ENCODE results near the gene MED13L.

MED13L gene

DNA sequence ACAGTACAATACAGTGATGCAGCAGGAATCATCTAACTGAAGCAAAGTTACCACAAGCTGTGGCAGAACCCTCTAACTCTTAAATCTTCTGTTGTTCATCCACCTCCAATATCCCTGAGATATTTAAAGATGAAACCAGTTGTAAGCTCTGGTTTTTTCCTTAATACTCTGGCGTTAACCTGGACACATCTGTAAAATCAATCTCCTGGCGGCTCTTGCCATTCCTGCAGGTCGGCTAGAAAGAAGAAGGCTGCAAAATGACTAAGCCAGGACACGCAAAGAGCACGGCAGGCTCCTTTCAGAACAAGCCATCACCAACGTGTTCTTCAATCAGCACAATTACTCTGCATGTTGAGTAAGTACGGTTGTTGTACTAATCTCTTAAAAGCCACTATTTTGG lies 309.3 kb downstream of the MED13L start:
- Histone ChIP-seq H3K9me3 (ENCODE audit: control insufficient read depth, low read length) (no peaks in the 10 kb centered on the region), H3K27me3 (ENCODE audit: control insufficient read depth, insufficient read depth, low read length) (no peaks in the 10 kb centered on the region), H3K4me3 (ENCODE audit: low read length) (no peak overlapping the region), H3K4me1 (ENCODE audit: control insufficient read depth, insufficient read depth, low read length) (no peaks in the 10 kb centered on the region), H3K9ac (ENCODE audit: low read length) (no peak overlapping the region), H3K36me3 (ENCODE audit: control insufficient read depth, insufficient read depth, low read length) (peaks cover 6% of the 10 kb centered on the region)

DNA sequence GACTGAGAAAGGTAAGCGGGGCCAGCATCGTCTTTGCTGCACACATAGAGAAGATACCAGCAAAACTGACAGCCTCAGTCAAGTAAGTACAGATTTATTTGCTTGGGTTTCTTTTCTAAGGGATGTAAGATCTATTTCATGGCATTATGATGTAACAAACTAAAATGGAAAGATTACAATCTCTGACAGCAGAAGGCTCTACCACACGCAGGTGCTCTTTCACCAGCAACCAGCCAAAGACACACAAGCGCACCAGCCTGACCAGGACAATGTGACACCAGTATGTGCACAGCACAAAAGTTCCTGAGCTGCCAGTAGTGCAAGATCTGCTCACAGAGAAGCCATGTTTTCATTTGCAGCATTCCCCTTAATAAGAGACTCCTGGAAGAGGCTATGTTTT lies 311.1 kb downstream of the MED13L start:
- no peaks in the 10 kb centered on the region for H3K4me1 ChIP-seq (ENCODE audit: control insufficient read depth, insufficient read depth, low read length)
- H3K27me3 ChIP-seq (ENCODE audit: control insufficient read depth, insufficient read depth, low read length): no peaks in the 10 kb centered on the region
- no peak overlapping the region for H3K4me3 ChIP-seq (ENCODE audit: low read length)
- no peaks in the 10 kb centered on the region for H3K9me3 ChIP-seq (ENCODE audit: control insufficient read depth, low read length)
- no peak overlapping the region for H3K9ac ChIP-seq (ENCODE audit: low read length)
- H3K36me3 ChIP-seq (ENCODE audit: control insufficient read depth, insufficient read depth, low read length): peaks cover 9% of the 10 kb centered on the region

GRCh38 chr12:115964626-115965025 lies 312.9 kb downstream of the MED13L start:
- Histone ChIP-seq H3K36me3 (ENCODE audit: control insufficient read depth, insufficient read depth, low read length) (peaks cover 14% of the 10 kb centered on the region), H3K4me1 (ENCODE audit: control insufficient read depth, insufficient read depth, low read length) (no peaks in the 10 kb centered on the region), H3K4me3 (ENCODE audit: low read length) (no peak overlapping the region), H3K27me3 (ENCODE audit: control insufficient read depth, insufficient read depth, low read length) (no peaks in the 10 kb centered on the region), H3K9me3 (ENCODE audit: control insufficient read depth, low read length) (no peaks in the 10 kb centered on the region), H3K9ac (ENCODE audit: low read length) (no peak overlapping the region)

GRCh38 chr12:115964214-115964613 lies 313.3 kb downstream of the MED13L start:
- Histone ChIP-seq H3K36me3 (ENCODE audit: control insufficient read depth, insufficient read depth, low read length) (peaks cover 14% of the 10 kb centered on the region), H3K4me1 (ENCODE audit: control insufficient read depth, insufficient read depth, low read length) (no peaks in the 10 kb centered on the region), H3K4me3 (ENCODE audit: low read length) (no peak overlapping the region), H3K9me3 (ENCODE audit: control insufficient read depth, low read length) (no peaks in the 10 kb centered on the region), H3K27me3 (ENCODE audit: control insufficient read depth, insufficient read depth, low read length) (no peaks in the 10 kb centered on the region), H3K9ac (ENCODE audit: low read length) (no peak overlapping the region)

- no peak overlapping the region for H3K4me3 ChIP-seq (ENCODE audit: low read length)
- peaks cover 16% of the 10 kb centered on the region for H3K36me3 ChIP-seq (ENCODE audit: control insufficient read depth, insufficient read depth, low read length)
- H3K9ac ChIP-seq (ENCODE audit: low read length): no peak overlapping the region
- no peaks in the 10 kb centered on the region for H3K9me3 ChIP-seq (ENCODE audit: control insufficient read depth, low read length)
- H3K4me1 ChIP-seq (ENCODE audit: control insufficient read depth, insufficient read depth, low read length): no peaks in the 10 kb centered on the region
- H3K27me3 ChIP-seq (ENCODE audit: control insufficient read depth, insufficient read depth, low read length): no peaks in the 10 kb centered on the region
Measured at GRCh38 chr12:115962216-115962615, 315.3 kb downstream of the MED13L start.

- Histone ChIP-seq H3K9me3 (ENCODE audit: control insufficient read depth, low read length) (no peaks in the 10 kb centered on the region), H3K4me1 (ENCODE audit: control insufficient read depth, insufficient read depth, low read length) (no peaks in the 10 kb centered on the region), H3K4me3 (ENCODE audit: low read length) (no peak overlapping the region), H3K9ac (ENCODE audit: low read length) (no peak overlapping the region), H3K27me3 (ENCODE audit: control insufficient read depth, insufficient read depth, low read length) (no peaks in the 10 kb centered on the region), H3K36me3 (ENCODE audit: control insufficient read depth, insufficient read depth, low read length) (peaks cover 16% of the 10 kb centered on the region)
Measured at GRCh38 chr12:115960868-115961802, 316.4 kb downstream of the MED13L start.

DNA sequence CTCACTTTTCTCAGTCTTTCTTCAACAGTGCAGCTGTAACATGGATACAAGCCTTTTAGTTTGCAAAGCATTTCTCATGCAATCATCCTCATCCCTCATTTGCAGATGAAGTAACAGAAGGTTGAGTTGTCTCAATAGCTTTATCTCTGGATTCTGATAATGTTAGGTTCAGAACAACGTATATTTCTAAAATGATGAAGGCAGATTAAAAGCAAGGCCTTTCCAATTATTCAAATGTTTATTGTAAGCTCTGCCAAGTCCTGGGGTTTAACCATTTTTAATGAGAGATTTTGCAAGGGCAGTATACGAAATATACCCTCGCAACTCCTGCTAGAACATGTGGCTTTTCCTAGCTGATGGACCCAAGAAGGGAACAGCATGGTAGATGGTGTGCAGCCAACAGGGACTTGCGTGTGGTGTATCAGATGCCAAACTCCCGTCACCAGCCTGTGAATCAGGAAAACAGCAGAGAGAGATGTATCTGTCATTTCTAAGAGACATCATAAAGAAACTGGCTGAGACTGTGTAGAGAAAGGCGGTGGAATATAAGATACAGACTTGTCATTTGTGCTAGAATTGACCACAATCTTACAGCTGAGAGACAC lies 319.7 kb downstream of the MED13L start:
- no peak overlapping the region for H3K9ac ChIP-seq (ENCODE audit: low read length)
- H3K27me3 ChIP-seq (ENCODE audit: control insufficient read depth, insufficient read depth, low read length): no peaks in the 10 kb centered on the region
- H3K36me3 ChIP-seq (ENCODE audit: control insufficient read depth, insufficient read depth, low read length): peaks cover 11% of the 10 kb centered on the region
- H3K9me3 ChIP-seq (ENCODE audit: control insufficient read depth, low read length): no peaks in the 10 kb centered on the region
- no peaks in the 10 kb centered on the region for H3K4me1 ChIP-seq (ENCODE audit: control insufficient read depth, insufficient read depth, low read length)
- no peak overlapping the region for H3K4me3 ChIP-seq (ENCODE audit: low read length)

DNA sequence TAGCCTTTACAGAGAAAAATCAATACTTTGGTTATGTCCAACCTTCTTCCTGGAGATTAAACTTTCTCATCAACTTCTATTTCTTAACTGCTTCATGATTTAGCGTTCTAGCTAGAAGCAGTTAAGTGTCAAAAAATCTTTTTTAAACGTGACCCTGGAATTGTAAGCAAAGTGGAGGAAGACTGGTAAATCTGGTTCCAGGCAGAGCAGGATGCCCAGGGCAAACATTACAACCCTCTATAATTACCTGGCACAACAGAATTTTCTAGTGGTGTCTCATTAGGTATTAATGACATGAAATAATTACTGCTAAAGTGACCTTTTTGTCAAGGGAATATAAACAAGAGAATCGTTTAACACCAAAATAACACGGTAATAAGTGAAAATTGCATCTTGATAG lies 320.8 kb downstream of the MED13L start:
- no peak overlapping the region for H3K9ac ChIP-seq (ENCODE audit: low read length)
- no peaks in the 10 kb centered on the region for H3K9me3 ChIP-seq (ENCODE audit: control insufficient read depth, low read length)
- H3K36me3 ChIP-seq (ENCODE audit: control insufficient read depth, insufficient read depth, low read length): peaks cover 11% of the 10 kb centered on the region
- no peaks in the 10 kb centered on the region for H3K27me3 ChIP-seq (ENCODE audit: control insufficient read depth, insufficient read depth, low read length)
- no peaks in the 10 kb centered on the region for H3K4me1 ChIP-seq (ENCODE audit: control insufficient read depth, insufficient read depth, low read length)
- H3K4me3 ChIP-seq (ENCODE audit: low read length): no peak overlapping the region

GRCh38 chr12:115956236-115956635 lies 321.3 kb downstream of the MED13L start:
- H3K4me1 ChIP-seq (ENCODE audit: control insufficient read depth, insufficient read depth, low read length): no peaks in the 10 kb centered on the region
- no peaks in the 10 kb centered on the region for H3K9me3 ChIP-seq (ENCODE audit: control insufficient read depth, low read length)
- H3K9ac ChIP-seq (ENCODE audit: low read length): no peak overlapping the region
- no peaks in the 10 kb centered on the region for H3K27me3 ChIP-seq (ENCODE audit: control insufficient read depth, insufficient read depth, low read length)
- no peak overlapping the region for H3K4me3 ChIP-seq (ENCODE audit: low read length)
- H3K36me3 ChIP-seq (ENCODE audit: control insufficient read depth, insufficient read depth, low read length): peaks cover 11% of the 10 kb centered on the region

GRCh38 chr12:115953450-115953849 lies 324.0 kb downstream of the MED13L start:
- H3K4me3 ChIP-seq (ENCODE audit: low read length): no peak overlapping the region
- H3K9me3 ChIP-seq (ENCODE audit: control insufficient read depth, low read length): no peaks in the 10 kb centered on the region
- peaks cover 6% of the 10 kb centered on the region for H3K36me3 ChIP-seq (ENCODE audit: control insufficient read depth, insufficient read depth, low read length)
- H3K9ac ChIP-seq (ENCODE audit: low read length): no peak overlapping the region
- no peaks in the 10 kb centered on the region for H3K27me3 ChIP-seq (ENCODE audit: control insufficient read depth, insufficient read depth, low read length)
- H3K4me1 ChIP-seq (ENCODE audit: control insufficient read depth, insufficient read depth, low read length): no peaks in the 10 kb centered on the region

- H3K9me3 ChIP-seq (ENCODE audit: control insufficient read depth, low read length): no peaks in the 10 kb centered on the region
- no peaks in the 10 kb centered on the region for H3K4me1 ChIP-seq (ENCODE audit: control insufficient read depth, insufficient read depth, low read length)
- peaks cover 3% of the 10 kb centered on the region for H3K36me3 ChIP-seq (ENCODE audit: control insufficient read depth, insufficient read depth, low read length)
- no peak overlapping the region for H3K9ac ChIP-seq (ENCODE audit: low read length)
- H3K27me3 ChIP-seq (ENCODE audit: control insufficient read depth, insufficient read depth, low read length): no peaks in the 10 kb centered on the region
- no peak overlapping the region for H3K4me3 ChIP-seq (ENCODE audit: low read length)
Measured at GRCh38 chr12:115953031-115953430, 324.5 kb downstream of the MED13L start.

GRCh38 chr12:115950959-115951358 lies 326.5 kb downstream of the MED13L start:
- H3K4me3 ChIP-seq (ENCODE audit: low read length): no peak overlapping the region
- no peaks in the 10 kb centered on the region for H3K4me1 ChIP-seq (ENCODE audit: control insufficient read depth, insufficient read depth, low read length)
- no peaks in the 10 kb centered on the region for H3K27me3 ChIP-seq (ENCODE audit: control insufficient read depth, insufficient read depth, low read length)
- no peak overlapping the region for H3K9ac ChIP-seq (ENCODE audit: low read length)
- H3K9me3 ChIP-seq (ENCODE audit: control insufficient read depth, low read length): no peaks in the 10 kb centered on the region
- no peaks in the 10 kb centered on the region for H3K36me3 ChIP-seq (ENCODE audit: control insufficient read depth, insufficient read depth, low read length)

Data from mucosa of stomach (tissue), 1 donor.